Osteocyte (in vitro differentiated cells): ENCODE results near the gene ATOSA. TPM values are rescaled to one million over a fixed set of nuclear protein-coding genes. Genes with fewer than 3 reads are reported as not detected.

Experiments
- DNase-seq: peaks from one replicate; pipeline ENCODE4 v3.0.0; 2021; ENCODE audit warnings: mixed read lengths; ENCODE audit not compliant: unreplicated experiment; ENCODE audit errors: extremely low spot score
- H3K27ac Mint-ChIP-seq: one replicate; pipeline ENCODE4 v1.8.0; 2021; ENCODE audit warnings: mild to moderate bottlenecking, mixed read lengths; ENCODE audit not compliant: unreplicated experiment
- H3K27me3 Mint-ChIP-seq: one replicate; pipeline ENCODE4 v1.8.0; 2021; ENCODE audit warnings: mixed read lengths; ENCODE audit not compliant: unreplicated experiment
- H3K36me3 Mint-ChIP-seq: one replicate; pipeline ENCODE4 v1.8.0; 2021; ENCODE audit warnings: mixed read lengths; ENCODE audit not compliant: unreplicated experiment
- H3K4me1 Mint-ChIP-seq: one replicate; pipeline ENCODE4 v1.8.0; 2021; ENCODE audit warnings: mixed read lengths; ENCODE audit not compliant: unreplicated experiment
- H3K4me3 Mint-ChIP-seq: one replicate; pipeline ENCODE4 v1.8.0; 2021; ENCODE audit warnings: mild to moderate bottlenecking, moderate library complexity, mixed read lengths; ENCODE audit not compliant: unreplicated experiment
- H3K9me3 Mint-ChIP-seq: one replicate; pipeline ENCODE4 v1.8.0; 2021; ENCODE audit warnings: mixed read lengths; ENCODE audit not compliant: unreplicated experiment
- total RNA-seq: library from RNA; stranded (reverse); gene quantifications from 2 replicates; pipeline ENCODE4 v1.2.1, GENCODE V29; 2021
- TF ChIP-seq, protein P1 (sequence below): fragments of 200-600 bp; sonication (generic); IDR thresholded peaks from 2 replicates; pipeline ENCODE4 v1.5.0; 2021; ENCODE audit warnings: antibody characterized with exemption, mild to moderate bottlenecking, moderate library complexity

ATOSA gene
- total RNA-seq, 1 donor from 2014 or later: 33.6 TPM

DNA sequence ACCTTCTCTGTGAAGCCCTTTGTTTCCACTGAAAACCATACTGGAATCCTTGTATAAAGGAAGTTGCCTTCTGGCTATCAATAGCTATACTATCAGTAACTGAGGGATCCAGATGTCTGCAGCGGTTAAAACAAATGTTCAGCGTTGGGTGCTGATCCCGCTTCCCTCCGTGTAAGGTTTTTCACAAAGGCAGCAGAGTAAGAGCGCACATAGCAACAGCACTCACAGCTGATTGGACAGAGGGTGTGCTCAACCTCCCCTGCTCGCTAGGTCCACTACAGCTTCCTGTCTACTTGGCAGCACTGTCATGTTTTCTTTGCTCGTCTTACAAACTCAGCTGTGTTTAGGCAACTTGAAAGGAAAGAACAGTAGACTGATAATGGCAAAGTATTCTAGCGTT, 27.3 kb downstream of the ATOSA start:
- TF ChIP-seq, protein P1, sequence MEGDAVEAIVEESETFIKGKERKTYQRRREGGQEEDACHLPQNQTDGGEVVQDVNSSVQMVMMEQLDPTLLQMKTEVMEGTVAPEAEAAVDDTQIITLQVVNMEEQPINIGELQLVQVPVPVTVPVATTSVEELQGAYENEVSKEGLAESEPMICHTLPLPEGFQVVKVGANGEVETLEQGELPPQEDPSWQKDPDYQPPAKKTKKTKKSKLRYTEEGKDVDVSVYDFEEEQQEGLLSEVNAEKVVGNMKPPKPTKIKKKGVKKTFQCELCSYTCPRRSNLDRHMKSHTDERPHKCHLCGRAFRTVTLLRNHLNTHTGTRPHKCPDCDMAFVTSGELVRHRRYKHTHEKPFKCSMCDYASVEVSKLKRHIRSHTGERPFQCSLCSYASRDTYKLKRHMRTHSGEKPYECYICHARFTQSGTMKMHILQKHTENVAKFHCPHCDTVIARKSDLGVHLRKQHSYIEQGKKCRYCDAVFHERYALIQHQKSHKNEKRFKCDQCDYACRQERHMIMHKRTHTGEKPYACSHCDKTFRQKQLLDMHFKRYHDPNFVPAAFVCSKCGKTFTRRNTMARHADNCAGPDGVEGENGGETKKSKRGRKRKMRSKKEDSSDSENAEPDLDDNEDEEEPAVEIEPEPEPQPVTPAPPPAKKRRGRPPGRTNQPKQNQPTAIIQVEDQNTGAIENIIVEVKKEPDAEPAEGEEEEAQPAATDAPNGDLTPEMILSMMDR: no peak
- peaks cover 30% of the 10 kb centered on the region for H3K4me1 Mint-ChIP-seq
- peak overlapping the region; percentile 85 for H3K27ac Mint-ChIP-seq

DNA sequence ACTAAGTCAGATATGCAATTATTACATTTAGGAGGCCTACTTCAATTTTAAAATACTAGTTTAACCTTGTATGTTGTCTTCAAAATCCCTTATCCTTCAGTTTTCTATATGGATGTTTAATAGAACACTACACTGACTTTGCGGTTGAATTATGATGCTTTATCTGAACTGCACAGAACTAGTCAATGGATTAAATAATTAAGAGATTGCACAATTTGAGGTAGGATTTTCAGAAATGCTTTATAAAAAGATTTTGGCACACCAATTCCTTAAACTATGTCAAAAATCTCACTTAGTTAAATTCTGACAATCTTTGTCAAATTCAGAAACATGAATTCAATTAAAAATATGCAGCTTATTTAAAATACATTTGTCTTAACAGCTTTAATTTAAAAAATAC, 28.1 kb downstream of the ATOSA start:
- Mint-ChIP-seq H3K4me3 (peak overlapping the region; percentile 72), H3K9me3 (no peaks in the 10 kb centered on the region), H3K27ac (peak overlapping the region; percentile 85), H3K36me3 (peaks cover 19% of the 10 kb centered on the region), H3K27me3 (no peaks in the 10 kb centered on the region), H3K4me1 (peaks cover 30% of the 10 kb centered on the region)
- TF ChIP-seq, protein P1: no peak
- DNase-seq: no peak

More for the DNA sequence above, 27.3 kb downstream of the ATOSA start:
- Mint-ChIP-seq H3K36me3 (peaks cover 19% of the 10 kb centered on the region), H3K4me3 (peak overlapping the region; percentile 72), H3K9me3 (no peaks in the 10 kb centered on the region), H3K27me3 (no peaks in the 10 kb centered on the region)
- DNase-seq: no peak

GRCh38 chr15:52649686-52650085, 29.5 kb downstream of the ATOSA start:
- no peak for DNase-seq
- H3K4me1 Mint-ChIP-seq: peaks cover 28% of the 10 kb centered on the region
- no peak overlapping the region for H3K4me3 Mint-ChIP-seq
- H3K9me3 Mint-ChIP-seq: no peaks in the 10 kb centered on the region
- H3K27ac Mint-ChIP-seq: no peak overlapping the region
- TF ChIP-seq, protein P1: no peak
- H3K27me3 Mint-ChIP-seq: no peaks in the 10 kb centered on the region
- peaks cover 24% of the 10 kb centered on the region for H3K36me3 Mint-ChIP-seq

DNA sequence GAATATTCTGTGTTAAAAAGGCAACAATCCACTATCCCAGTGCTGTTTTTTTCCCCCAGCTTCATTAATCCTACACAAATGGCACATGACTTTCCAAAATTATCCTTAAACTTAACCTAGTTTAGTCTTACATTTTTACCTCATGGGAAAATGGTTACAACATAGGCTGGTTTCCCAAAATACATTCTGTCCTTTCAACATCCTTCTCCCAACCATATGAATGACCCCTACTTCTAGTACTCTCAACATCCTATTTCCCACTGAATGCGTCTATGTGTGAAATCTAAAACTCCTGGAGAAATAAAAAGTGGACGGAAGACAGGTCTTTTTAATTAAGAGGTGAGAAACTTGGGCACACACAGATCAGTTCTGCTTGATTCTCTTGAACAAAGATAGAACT, 33.3 kb downstream of the ATOSA start:
- Mint-ChIP-seq H3K4me3 (no peak overlapping the region), H3K9me3 (no peaks in the 10 kb centered on the region), H3K27ac (no peak overlapping the region), H3K4me1 (peaks cover 7% of the 10 kb centered on the region), H3K27me3 (no peaks in the 10 kb centered on the region), H3K36me3 (peaks cover 25% of the 10 kb centered on the region)
- TF ChIP-seq, protein P1: no peak
- DNase-seq: no peak

GRCh38 chr15:52642386-52643361, 36.5 kb downstream of the ATOSA start:
- H3K27ac Mint-ChIP-seq: peak overlapping the region; percentile 61
- peaks cover 7% of the 10 kb centered on the region for H3K4me1 Mint-ChIP-seq
- DNase-seq: no peak
- H3K9me3 Mint-ChIP-seq: no peaks in the 10 kb centered on the region
- peaks cover 27% of the 10 kb centered on the region for H3K36me3 Mint-ChIP-seq
- H3K4me3 Mint-ChIP-seq: no peak overlapping the region
- H3K27me3 Mint-ChIP-seq: no peaks in the 10 kb centered on the region
- TF ChIP-seq, protein P1: no peak
